Esophagus squamous epithelium (tissue), 5 donors: ENCODE data around the gene SRSF9. TPM values are rescaled to one million over a fixed set of nuclear protein-coding genes. Genes with fewer than 3 reads are reported as not detected.

Experiments used
- DNase-seq: peaks from one replicate; lab custom pipeline; 2025; lab: John Stamatoyannopoulos, UW
- H3K27ac ChIP-seq, 4 donors: fragments of 200-600 bp; sonication (generic); one replicate each; pipeline ENCODE4 v1.5.1; 2016 to 2019; ENCODE audit warnings: mild to moderate bottlenecking in 1 of 4
- H3K27me3 ChIP-seq, 4 donors: fragments of 200-600 bp; sonication (generic); 1 replicate in 3 of 4; 2 replicates in 1 of 4; pipeline versions ENCODE4 v1.5.1 to v1.6.0; 2017 to 2021; ENCODE audit warnings: antibody characterized with exemption in 1 of 4
- H3K36me3 ChIP-seq, 3 donors: fragments of 200-600 bp; sonication (generic); one replicate each; pipeline ENCODE4 v1.5.1; 2016 to 2019
- H3K4me1 ChIP-seq, 3 donors: fragments of 200-600 bp; sonication (generic); one replicate each; pipeline ENCODE4 v1.5.1; 2017 to 2019
- H3K4me3 ChIP-seq, 4 donors: fragments of 200-600 bp; sonication (generic); 1 replicate in 3 of 4; 2 replicates in 1 of 4; pipeline ENCODE4 v1.5.1; 2016 to 2019; ENCODE audit warnings: mild to moderate bottlenecking in 2 of 4, moderate library complexity in 1 of 4
- H3K9me3 ChIP-seq, 3 donors: fragments of 200-600 bp; sonication (generic); one replicate each; pipeline ENCODE4 v1.5.1; 2016 to 2019
- POLR2A ChIP-seq, 4 donors: fragments of 450-650 bp; IDR thresholded peaks; one replicate each; pipeline ENCODE4 v1.6.1; 2017; ENCODE audit warnings: antibody characterized with exemption in 4 of 4, mild to moderate bottlenecking in 4 of 4, moderate library complexity in 3 of 4
- WGBS, 2 donors: methylation state at CpG; one replicate each; pipeline ENCODE4 v1.1.5; 2018; 5-methylcytosine and 5-hydroxymethylcytosine counted together
- intact Hi-C: fragments of 100-400 bp; cut with DNase I; formaldehyde crosslinking; loops from one replicate; pipeline ENCODE4 v1.15.0; 2022
- total RNA-seq, 4 donors: library from RNA; depleted of rRNA; stranded (reverse); fragments of >200 nt; gene quantifications; one replicate each; pipeline ENCODE4 v1.1.0, GENCODE V29; 2016
- TF ChIP-seq, protein P1 (sequence below), 6 experiments: fragments of 450-650 bp in 4 of 6; fragments of 200-600 bp in 2 of 6; sonication (generic) in 2 of 6; IDR thresholded peaks; one replicate each; pipeline ENCODE4 v1.5.1; 2016 to 2019; ENCODE audit warnings: antibody characterized with exemption in 6 of 6, mild to moderate bottlenecking in 4 of 6, moderate library complexity in 4 of 6
- donor health status: DM: yes; HTN: yes; CAD: no.

SRSF9 gene
- total RNA-seq, 4 donors from 2014 or later: 85.6 to 128 (median 93.2) TPM

DNA sequence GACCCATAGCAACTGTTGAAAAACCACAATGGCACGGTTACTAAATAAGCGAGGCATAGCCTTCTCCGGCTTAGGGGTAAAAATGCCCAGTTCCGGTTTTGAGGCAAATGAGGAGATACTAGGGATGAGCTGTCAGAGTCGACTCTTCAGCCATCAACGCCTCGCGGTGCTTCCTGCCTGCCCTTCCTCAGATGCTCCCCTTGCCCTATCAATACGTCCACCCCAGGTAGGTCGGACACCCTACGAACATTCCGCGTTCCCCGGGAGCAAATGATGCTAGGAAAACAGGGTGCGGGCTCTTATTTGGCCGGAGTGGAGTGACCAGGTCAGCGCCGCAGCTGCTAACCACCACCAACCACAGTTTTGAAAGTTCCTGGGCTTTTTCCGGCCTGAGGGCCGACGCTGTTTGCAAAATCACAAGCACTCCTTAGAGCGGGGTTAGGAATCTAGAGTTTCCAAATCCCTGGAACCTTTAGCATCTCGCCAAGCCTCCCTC is 1.2 kb downstream of the SRSF9 start:
- Histone ChIP-seq H3K27me3 (no peaks in the 10 kb centered on the region), H3K4me1 (peaks cover 18 to 67% (median 40%) of the 10 kb centered on the region in 3 donors), H3K27ac (peak overlapping the region; percentile 88 to 98 (median 96)), H3K36me3 (peaks cover 4 to 43% (median 18%) of the 10 kb centered on the region in 3 donors), H3K4me3 (peak overlapping the region; percentile 72 to 99 (median 75)), H3K9me3 (no peaks in the 10 kb centered on the region)
- intact Hi-C loops: no loop called here
- DNase-seq: no peak
- TF ChIP-seq, protein P1, sequence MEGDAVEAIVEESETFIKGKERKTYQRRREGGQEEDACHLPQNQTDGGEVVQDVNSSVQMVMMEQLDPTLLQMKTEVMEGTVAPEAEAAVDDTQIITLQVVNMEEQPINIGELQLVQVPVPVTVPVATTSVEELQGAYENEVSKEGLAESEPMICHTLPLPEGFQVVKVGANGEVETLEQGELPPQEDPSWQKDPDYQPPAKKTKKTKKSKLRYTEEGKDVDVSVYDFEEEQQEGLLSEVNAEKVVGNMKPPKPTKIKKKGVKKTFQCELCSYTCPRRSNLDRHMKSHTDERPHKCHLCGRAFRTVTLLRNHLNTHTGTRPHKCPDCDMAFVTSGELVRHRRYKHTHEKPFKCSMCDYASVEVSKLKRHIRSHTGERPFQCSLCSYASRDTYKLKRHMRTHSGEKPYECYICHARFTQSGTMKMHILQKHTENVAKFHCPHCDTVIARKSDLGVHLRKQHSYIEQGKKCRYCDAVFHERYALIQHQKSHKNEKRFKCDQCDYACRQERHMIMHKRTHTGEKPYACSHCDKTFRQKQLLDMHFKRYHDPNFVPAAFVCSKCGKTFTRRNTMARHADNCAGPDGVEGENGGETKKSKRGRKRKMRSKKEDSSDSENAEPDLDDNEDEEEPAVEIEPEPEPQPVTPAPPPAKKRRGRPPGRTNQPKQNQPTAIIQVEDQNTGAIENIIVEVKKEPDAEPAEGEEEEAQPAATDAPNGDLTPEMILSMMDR (IDR thresholded peaks at IDR 0.05): no peak
- TF ChIP-seq POLR2A (IDR thresholded peaks at IDR 0.05): no peak
- WGBS, 2 donors: 3 to 5% methylated on average over 4 to 19 of the region's 23 CpGs

- 92 to 93% methylated on average over 6 of the region's 6 CpGs for WGBS, 2 donors
- H3K4me1 ChIP-seq: peaks cover 18 to 58% (median 38%) of the 10 kb centered on the region in 3 donors
- no peak overlapping the region for H3K4me3 ChIP-seq
- intact Hi-C loops: no loop called here
- no peaks in the 10 kb centered on the region for H3K9me3 ChIP-seq
- no peak for DNase-seq
- H3K36me3 ChIP-seq: peaks cover 10 to 52% (median 27%) of the 10 kb centered on the region in 3 donors
- TF ChIP-seq POLR2A (IDR thresholded peaks at IDR 0.05): no peak
- TF ChIP-seq, protein P1 (IDR thresholded peaks at IDR 0.05): no peak
- H3K27me3 ChIP-seq: no peaks in the 10 kb centered on the region
- no peak overlapping the region for H3K27ac ChIP-seq
Observed at GRCh38 chr12:120467439-120467838, 2.1 kb downstream of the SRSF9 start.

- intact Hi-C loops: no loop called here
Observed at GRCh38 chr12:120466560-120467315, 2.8 kb downstream of the SRSF9 start.

DNA sequence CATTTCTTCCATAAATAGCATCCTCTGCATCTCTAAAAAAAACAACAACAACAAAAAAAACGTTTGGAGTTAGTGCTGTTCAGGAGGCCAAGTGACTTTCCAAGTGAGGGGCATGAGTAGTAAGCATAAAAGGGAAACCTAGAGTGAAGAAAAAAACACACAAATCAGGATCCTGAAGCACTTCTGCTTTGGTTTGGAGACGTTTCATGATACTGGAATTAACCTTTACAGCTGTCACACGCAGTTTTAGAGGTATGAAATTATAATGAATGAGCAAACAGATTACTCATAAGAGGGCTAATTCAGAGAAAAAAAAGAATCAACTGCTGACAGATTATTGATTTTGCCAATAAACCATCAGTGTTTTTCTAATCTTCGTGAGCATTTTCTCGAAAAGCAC is 3.8 kb downstream of the SRSF9 start:
- DNase-seq: no peak
- Histone ChIP-seq H3K4me3 (no peak overlapping the region), H3K36me3 (peaks cover 14 to 69% (median 42%) of the 10 kb centered on the region in 3 donors), H3K9me3 (no peaks in the 10 kb centered on the region), H3K27ac (no peak overlapping the region), H3K4me1 (peaks cover 9 to 41% (median 32%) of the 10 kb centered on the region in 3 donors), H3K27me3 (no peaks in the 10 kb centered on the region)
- intact Hi-C loops: no loop called here
- 28 to 32% methylated on average over 5 of the region's 5 CpGs for WGBS, 2 donors
- TF ChIP-seq POLR2A (IDR thresholded peaks at IDR 0.05): no peak
- TF ChIP-seq, protein P1 (IDR thresholded peaks at IDR 0.05): no peak

More at GRCh38 chr12:120466560-120467315, 2.8 kb downstream of the SRSF9 start:
- DNase-seq: no peak
- WGBS, 2 donors: 51% methylated on average over 7 to 8 of the region's 8 CpGs
- Histone ChIP-seq H3K36me3 (peaks cover 14 to 59% (median 34%) of the 10 kb centered on the region in 3 donors), H3K9me3 (no peaks in the 10 kb centered on the region), H3K4me1 (peaks cover 18 to 51% (median 38%) of the 10 kb centered on the region in 3 donors), H3K27ac (peak overlapping the region in 1 of 4 donors; percentile 9), H3K27me3 (no peaks in the 10 kb centered on the region), H3K4me3 (no peak overlapping the region)
- TF ChIP-seq, protein P1 (IDR thresholded peaks at IDR 0.05): peak; percentile 19 to 60 (median 38)
- no peak for TF ChIP-seq POLR2A (IDR thresholded peaks at IDR 0.05)

DNA sequence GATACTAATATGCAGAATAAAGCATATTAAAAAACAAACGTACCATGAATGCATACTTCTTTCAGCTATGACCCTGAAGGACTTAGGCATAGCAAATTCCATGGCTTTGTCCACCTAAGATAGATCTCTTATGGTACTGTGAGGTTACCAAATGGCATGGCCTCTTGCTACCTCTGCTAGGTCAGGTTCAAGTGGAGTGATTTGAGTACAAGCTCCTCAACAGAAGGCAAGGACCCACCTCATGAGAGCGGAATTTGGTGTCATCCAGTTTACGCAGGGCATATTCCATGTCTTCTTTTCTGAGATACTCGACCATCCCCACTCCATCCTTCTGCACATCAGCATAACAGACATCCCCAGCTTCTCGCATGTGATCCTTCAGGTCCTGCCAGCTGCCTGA is 5.8 kb downstream of the SRSF9 start:
- intact Hi-C loops: no loop called here
- no peak for TF ChIP-seq POLR2A (IDR thresholded peaks at IDR 0.05)
- TF ChIP-seq, protein P1 (IDR thresholded peaks at IDR 0.05): no peak
- Histone ChIP-seq H3K36me3 (peaks cover 14 to 89% (median 59%) of the 10 kb centered on the region in 3 donors), H3K4me3 (no peak overlapping the region), H3K9me3 (no peaks in the 10 kb centered on the region), H3K4me1 (peaks cover 0 to 31% (median 25%) of the 10 kb centered on the region in 3 donors), H3K27ac (no peak overlapping the region), H3K27me3 (no peaks in the 10 kb centered on the region)
- WGBS, 2 donors: 81 to 82% methylated on average over 4 to 5 of the region's 5 CpGs
- no peak for DNase-seq
